OCI-LY7 (cell line): ENCODE results near the gene STKLD1. TPM values are rescaled to one million over a fixed set of nuclear protein-coding genes. Genes with fewer than 3 reads are reported as not detected.

ENCODE experiments used
- BruUV-seq: library from RNA; stranded (reverse); fragments of 400-500 nt; replicated peaks from 2 replicates; lab custom pipeline; 2021; lab: Mats Ljungman, UMichigan
- CTCF ChIA-PET: fragments of 300-600 bp; sonication (Branson Sonifier 250); formaldehyde crosslinking; loops from one replicate; lab custom pipeline; 2022; ENCODE audit warnings: antibody characterized with exemption; ENCODE audit not compliant: unreplicated experiment; lab: Charles Lee
- POLR2A ChIA-PET: fragments of 300-600 bp; sonication (Branson Sonifier 250); formaldehyde crosslinking; loops from one replicate; lab custom pipeline; 2022; ENCODE audit warnings: antibody characterized with exemption; lab: Charles Lee
- DNase-seq: peaks from one replicate; pipeline ENCODE4 v3.0.0-alpha.2; 2015; ENCODE audit warnings: low spot score
- H2AFZ ChIP-seq: fragments of 200-600 bp; sonication (generic), shearing (Covaris generic); 2 replicates; pipeline ENCODE4 v1.6.1; 2014; ENCODE audit warnings: mild to moderate bottlenecking, antibody characterized with exemption, low read length, moderate library complexity
- H3K27ac ChIP-seq: fragments of 200-600 bp; sonication (generic); 2 replicates; pipeline ENCODE4 v1.5.1; 2014; ENCODE audit warnings: mixed run types, low read depth, mild to moderate bottlenecking, moderate library complexity, low read length, inconsistent platforms; ENCODE audit not compliant: poor library complexity, severe bottlenecking
- H3K36me3 ChIP-seq: fragments of 200-600 bp; sonication (generic); 2 replicates; pipeline ENCODE4 v1.6.1; 2014; ENCODE audit warnings: mild to moderate bottlenecking, antibody characterized with exemption, low read length, moderate library complexity, mixed read lengths; ENCODE audit not compliant: insufficient read depth
- H3K4me1 ChIP-seq: fragments of 200-600 bp; sonication (generic); 2 replicates; pipeline ENCODE4 v1.5.1; 2014; ENCODE audit warnings: mild to moderate bottlenecking, low read length; ENCODE audit not compliant: insufficient read depth, poor library complexity, severe bottlenecking
- H3K4me2 ChIP-seq: fragments of 200-600 bp; sonication (generic); 2 replicates; pipeline ENCODE4 v1.6.1; 2014; ENCODE audit warnings: mild to moderate bottlenecking, low read length
- H3K4me3 ChIP-seq: fragments of 200-600 bp; sonication (generic); 2 replicates; pipeline ENCODE4 v1.5.1; 2014; ENCODE audit warnings: mild to moderate bottlenecking, low read depth, low read length; ENCODE audit not compliant: poor library complexity, severe bottlenecking
- H3K79me2 ChIP-seq: fragments of 200-600 bp; sonication (generic); 2 replicates; pipeline ENCODE4 v1.6.1; 2016; ENCODE audit warnings: low read depth, mild to moderate bottlenecking, low read length, moderate library complexity, mixed read lengths; ENCODE audit not compliant: insufficient read depth
- H3K9me2 ChIP-seq: fragments of 200-600 bp; sonication (generic); 2 replicates; pipeline ENCODE4 v1.6.1; 2016; ENCODE audit warnings: mild to moderate bottlenecking, low read length, mixed read lengths; ENCODE audit not compliant: insufficient read depth
- H3K9me3 ChIP-seq: fragments of 200-600 bp; sonication (generic); 2 replicates; pipeline ENCODE4 v1.6.1; 2014; ENCODE audit warnings: mild to moderate bottlenecking, mixed run types, low read length, mixed read lengths
- H4K20me1 ChIP-seq: fragments of 200-600 bp; sonication (generic); 2 replicates; pipeline ENCODE4 v1.6.1; 2014; ENCODE audit warnings: mild to moderate bottlenecking, antibody characterized with exemption, low read length, moderate library complexity, mixed read lengths; ENCODE audit not compliant: insufficient read depth
- EZH2phosphoT487 ChIP-seq: fragments of 200-600 bp; sonication (generic); IDR thresholded peaks from 2 replicates; pipeline ENCODE4 v1.6.1; 2018; ENCODE audit warnings: low read depth, borderline replicate concordance, mild to moderate bottlenecking, mixed run types, antibody characterized with exemption, low read length, moderate library complexity, mixed read lengths
- intact Hi-C: fragments of 100-400 bp; cut with micrococcal nuclease; formaldehyde crosslinking; loops from one replicate; pipeline ENCODE4 v1.10.0; 2022; ENCODE audit not compliant: unreplicated experiment
- total RNA-seq, 2 experiments: library from RNA; depleted of rRNA in 1 of 2; stranded (reverse); fragments of >200 nt in 1 of 2; shearing (Covaris generic) in 1 of 2; gene quantifications; 2 replicates each; pipeline ENCODE4 v1.2.3, GENCODE V29; 2014 to 2022
- TF ChIP-seq, protein P1 (sequence below): fragments of 200-600 bp; sonication (generic); conservative IDR thresholded peaks from 2 replicates; pipeline ENCODE4 v1.5.1; 2014; ENCODE audit warnings: mild to moderate bottlenecking, antibody characterized with exemption, low read length, moderate library complexity, mixed read lengths

STKLD1 gene
- total RNA-seq, 2 experiments from 2014 or later: 1.4 to 1.7 TPM

DNA sequence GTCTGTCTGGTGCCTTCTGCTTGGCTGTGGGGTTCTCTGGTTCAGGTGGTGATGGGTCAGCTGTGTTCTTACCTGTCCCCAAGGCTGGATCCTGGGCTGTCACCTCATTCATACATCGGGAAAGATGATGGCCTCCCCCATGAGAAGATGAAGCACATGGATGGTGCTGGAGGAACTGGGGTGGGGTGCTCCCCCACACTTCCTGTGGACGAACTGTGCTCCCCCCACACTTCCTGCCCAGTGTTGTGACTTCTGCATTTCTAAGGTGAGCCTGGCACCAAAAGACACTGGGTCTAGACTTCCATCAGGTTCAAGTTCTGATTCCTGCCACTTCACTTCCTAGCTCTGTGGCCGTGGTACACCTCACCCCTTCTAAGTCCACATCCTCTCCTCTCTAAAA is 35.9 kb upstream of the STKLD1 start:
- TF ChIP-seq, protein P1, sequence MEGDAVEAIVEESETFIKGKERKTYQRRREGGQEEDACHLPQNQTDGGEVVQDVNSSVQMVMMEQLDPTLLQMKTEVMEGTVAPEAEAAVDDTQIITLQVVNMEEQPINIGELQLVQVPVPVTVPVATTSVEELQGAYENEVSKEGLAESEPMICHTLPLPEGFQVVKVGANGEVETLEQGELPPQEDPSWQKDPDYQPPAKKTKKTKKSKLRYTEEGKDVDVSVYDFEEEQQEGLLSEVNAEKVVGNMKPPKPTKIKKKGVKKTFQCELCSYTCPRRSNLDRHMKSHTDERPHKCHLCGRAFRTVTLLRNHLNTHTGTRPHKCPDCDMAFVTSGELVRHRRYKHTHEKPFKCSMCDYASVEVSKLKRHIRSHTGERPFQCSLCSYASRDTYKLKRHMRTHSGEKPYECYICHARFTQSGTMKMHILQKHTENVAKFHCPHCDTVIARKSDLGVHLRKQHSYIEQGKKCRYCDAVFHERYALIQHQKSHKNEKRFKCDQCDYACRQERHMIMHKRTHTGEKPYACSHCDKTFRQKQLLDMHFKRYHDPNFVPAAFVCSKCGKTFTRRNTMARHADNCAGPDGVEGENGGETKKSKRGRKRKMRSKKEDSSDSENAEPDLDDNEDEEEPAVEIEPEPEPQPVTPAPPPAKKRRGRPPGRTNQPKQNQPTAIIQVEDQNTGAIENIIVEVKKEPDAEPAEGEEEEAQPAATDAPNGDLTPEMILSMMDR: no peak
- no peak for TF ChIP-seq EZH2phosphoT487
- Histone ChIP-seq H3K4me3 (no peak overlapping the region), H3K9me2 (no peaks in the 10 kb centered on the region), H2AFZ (no peak overlapping the region), H3K36me3 (peaks cover 83% of the 10 kb centered on the region), H3K4me1 (peaks cover 27% of the 10 kb centered on the region), H3K4me2 (peak overlapping the region; percentile 52; the same call in 1 of the 2 replicates), H3K79me2 (peaks cover 7% of the 10 kb centered on the region), H3K9me3 (no peaks in the 10 kb centered on the region), H4K20me1 (peaks cover under 1% of the 10 kb centered on the region; the same call in 1 of the 2 replicates), H3K27ac (peak overlapping the region; percentile 41)
- no TSS peak for BruUV-seq
- DNase-seq: peak; percentile 53
- intact Hi-C loops: no loop called here
- POLR2A ChIA-PET: interaction anchor here (0.9 to 1.0 kb wide), 2 partner anchors 15 to 119 kb away, joined by 3 to 4 read pairs; partner anchors contain the start of gene CACFD1
- CTCF ChIA-PET: no interaction called here

DNA sequence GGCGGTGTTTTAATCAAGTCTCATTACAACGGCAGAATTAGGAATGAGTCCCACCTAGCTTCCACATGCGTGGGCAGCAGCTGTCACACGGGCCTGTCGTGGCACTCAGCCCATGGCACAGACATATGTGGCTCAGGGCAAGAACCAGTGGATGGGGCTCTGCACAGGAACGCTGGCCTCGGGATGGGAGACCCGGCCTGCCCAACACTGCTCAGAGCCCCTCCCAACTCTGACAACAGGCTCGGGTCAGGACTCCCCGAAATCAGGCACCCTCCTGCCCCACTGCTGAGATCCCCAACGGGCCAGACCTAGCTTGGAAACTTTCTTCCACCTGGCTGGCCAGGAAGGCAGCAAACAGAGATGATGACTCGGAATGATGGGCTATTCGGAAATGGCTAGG is 35.2 kb upstream of the STKLD1 start:
- POLR2A ChIA-PET: interaction anchor here (1.0 kb wide), 1 partner anchor 14 kb away, joined by 3 read pairs; no protein-coding TSS in a partner anchor

More for the DNA sequence above, 35.2 kb upstream of the STKLD1 start:
- H3K4me3 ChIP-seq: no peak overlapping the region
- DNase-seq: no peak
- TF ChIP-seq EZH2phosphoT487: no peak
- TF ChIP-seq, protein P1: no peak
- H3K27ac ChIP-seq: peak overlapping the region; percentile 41
- no peaks in the 10 kb centered on the region for H3K9me3 ChIP-seq
- CTCF ChIA-PET: no interaction called here
- H3K9me2 ChIP-seq: no peaks in the 10 kb centered on the region
- no peak overlapping the region for H2AFZ ChIP-seq
- H3K79me2 ChIP-seq: peaks cover 7% of the 10 kb centered on the region; the same call in 1 of the 2 replicates
- H3K36me3 ChIP-seq: peaks cover 89% of the 10 kb centered on the region
- no peaks in the 10 kb centered on the region for H4K20me1 ChIP-seq
- intact Hi-C loops: no loop called here
- peaks cover 29% of the 10 kb centered on the region for H3K4me1 ChIP-seq
- no TSS peak for BruUV-seq
- H3K4me2 ChIP-seq: peak overlapping the region; percentile 52; the same call in 1 of the 2 replicates
